HFF-Myc (cell line): ENCODE results near the gene TYW3.

ENCODE experiments used
- DNase-seq: peaks from one replicate; pipeline ENCODE4 v3.0.0-alpha.2; 2011; ENCODE audit warnings: low read depth; ENCODE audit errors: extremely low read depth
- H3K4me3 ChIP-seq: replicated peaks from 2 replicates; pipeline ENCODE4 v1.5.1; 2011; ENCODE audit warnings: low read depth, mild to moderate bottlenecking, control low read depth, low read length
- TF ChIP-seq, protein P1 (sequence below): IDR thresholded peaks from 2 replicates; pipeline ENCODE4 v1.5.1; 2012; ENCODE audit warnings: mild to moderate bottlenecking, low read depth, low read length, control low read depth; ENCODE audit errors: missing control alignments

Gene TYW3

DNA sequence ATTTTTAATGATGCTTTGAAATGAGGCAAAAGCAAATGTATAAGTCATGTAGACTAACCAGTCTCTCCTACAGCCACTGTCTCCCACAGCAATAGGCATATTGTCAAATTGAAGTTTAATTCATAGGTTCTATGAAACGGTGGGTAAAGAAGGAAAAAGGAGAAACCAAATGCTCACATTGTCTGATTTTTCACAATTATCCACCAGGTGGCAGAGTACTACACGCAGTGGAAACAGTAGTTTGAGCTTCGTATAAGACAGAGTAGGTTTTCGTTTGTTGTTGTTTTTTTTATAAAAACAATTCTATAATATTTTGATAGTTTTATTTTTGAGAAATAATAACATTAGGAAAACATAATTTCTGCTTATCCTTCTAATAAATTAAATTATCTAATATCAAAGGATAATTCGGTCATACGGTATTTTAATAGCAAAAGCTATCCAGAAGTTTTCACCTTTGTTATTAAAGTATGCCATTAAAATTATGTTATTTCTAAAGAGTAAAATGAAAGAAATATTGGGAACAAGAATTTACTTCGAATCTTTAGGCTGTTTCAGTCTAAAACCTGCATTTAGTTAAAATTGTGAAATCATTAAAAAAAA is 39.1 kb downstream of the TYW3 start:
- peak; percentile 21 for DNase-seq
- TF ChIP-seq, protein P1, sequence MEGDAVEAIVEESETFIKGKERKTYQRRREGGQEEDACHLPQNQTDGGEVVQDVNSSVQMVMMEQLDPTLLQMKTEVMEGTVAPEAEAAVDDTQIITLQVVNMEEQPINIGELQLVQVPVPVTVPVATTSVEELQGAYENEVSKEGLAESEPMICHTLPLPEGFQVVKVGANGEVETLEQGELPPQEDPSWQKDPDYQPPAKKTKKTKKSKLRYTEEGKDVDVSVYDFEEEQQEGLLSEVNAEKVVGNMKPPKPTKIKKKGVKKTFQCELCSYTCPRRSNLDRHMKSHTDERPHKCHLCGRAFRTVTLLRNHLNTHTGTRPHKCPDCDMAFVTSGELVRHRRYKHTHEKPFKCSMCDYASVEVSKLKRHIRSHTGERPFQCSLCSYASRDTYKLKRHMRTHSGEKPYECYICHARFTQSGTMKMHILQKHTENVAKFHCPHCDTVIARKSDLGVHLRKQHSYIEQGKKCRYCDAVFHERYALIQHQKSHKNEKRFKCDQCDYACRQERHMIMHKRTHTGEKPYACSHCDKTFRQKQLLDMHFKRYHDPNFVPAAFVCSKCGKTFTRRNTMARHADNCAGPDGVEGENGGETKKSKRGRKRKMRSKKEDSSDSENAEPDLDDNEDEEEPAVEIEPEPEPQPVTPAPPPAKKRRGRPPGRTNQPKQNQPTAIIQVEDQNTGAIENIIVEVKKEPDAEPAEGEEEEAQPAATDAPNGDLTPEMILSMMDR, result peak; percentile 55
- H3K4me3 ChIP-seq, result no peak overlapping the region

DNA sequence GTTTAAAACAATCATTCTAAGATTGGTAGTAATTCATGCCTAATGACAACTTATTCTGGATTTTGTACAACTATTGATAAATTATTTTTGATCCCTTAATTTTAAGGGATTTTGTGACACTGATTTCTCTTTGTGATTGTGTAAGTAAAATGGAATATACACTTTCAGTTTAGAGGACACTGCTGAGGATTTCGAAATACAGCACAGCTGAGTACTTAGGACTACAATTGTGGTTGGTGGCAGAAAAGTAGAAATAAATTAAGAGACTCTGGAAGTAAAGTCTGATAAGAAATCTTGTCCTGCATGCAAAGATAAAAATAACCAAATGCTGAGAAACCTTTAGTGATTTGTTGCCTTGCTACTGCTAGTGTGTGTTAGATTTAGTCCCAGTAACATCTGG is 40.0 kb downstream of the TYW3 start:
- H3K4me3 ChIP-seq, result no peak overlapping the region
- TF ChIP-seq, protein P1, result no peak
- DNase-seq, result no peak

DNA sequence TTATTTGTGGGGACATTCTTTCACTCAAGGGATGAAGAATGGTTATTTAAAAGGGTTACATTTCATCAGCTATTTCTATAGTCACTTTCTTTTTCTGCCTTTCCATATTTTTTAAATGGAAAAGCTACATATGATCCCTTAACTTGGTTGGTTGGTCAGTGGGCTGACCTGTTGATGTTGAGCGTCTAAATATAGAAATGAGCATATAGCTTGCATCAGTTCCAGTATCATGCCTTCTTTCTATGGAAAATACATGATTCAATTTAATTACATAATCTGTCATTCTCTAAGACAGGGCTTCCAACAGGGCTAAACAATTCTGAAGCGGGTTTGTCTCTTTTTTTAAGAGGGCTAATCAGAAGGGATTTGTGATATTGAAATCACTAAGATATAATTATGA is 40.6 kb downstream of the TYW3 start:
- DNase-seq, result no peak
- TF ChIP-seq, protein P1, result no peak
- no peak overlapping the region for H3K4me3 ChIP-seq

DNA sequence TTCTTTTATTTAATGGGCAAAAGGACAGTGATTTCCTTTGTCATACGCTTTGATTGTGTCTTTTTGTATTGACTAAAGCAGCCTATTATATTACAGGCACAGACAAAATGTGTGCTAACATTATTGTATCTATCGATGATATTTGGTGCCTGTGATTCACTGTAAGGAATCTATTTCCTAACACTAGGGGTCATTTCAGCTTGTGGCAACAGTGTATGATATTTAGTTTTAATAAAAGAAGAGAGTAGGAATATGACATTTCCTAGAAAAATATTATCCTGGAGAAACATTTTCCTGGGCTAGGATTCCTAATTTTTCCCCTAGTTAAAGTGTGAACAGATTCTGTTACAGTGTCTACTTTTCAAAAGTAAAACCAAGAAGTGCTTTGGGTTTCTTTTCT is 42.8 kb downstream of the TYW3 start:
- TF ChIP-seq, protein P1, result no peak
- H3K4me3 ChIP-seq, result no peak overlapping the region
- DNase-seq, result no peak

DNA sequence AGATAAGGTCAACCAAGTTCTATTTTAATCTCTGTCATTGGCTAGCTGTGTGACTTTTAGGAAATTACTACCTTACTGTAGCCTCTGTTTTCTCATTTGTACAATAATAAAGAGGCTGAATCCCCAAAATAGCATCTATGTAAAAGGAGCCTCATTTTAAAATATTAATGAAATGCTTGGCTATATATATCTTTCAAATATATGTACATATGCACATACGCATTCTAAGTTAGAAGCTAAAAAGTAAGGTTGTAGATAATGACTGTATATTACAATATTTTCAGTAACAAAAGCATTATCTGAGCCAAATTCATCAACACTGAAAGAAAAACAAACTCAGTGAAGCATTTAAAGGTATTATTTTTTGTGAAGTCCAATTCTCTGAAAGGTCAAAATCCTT is 44.6 kb downstream of the TYW3 start:
- TF ChIP-seq, protein P1, result no peak
- DNase-seq, result no peak
- H3K4me3 ChIP-seq, result no peak overlapping the region

DNA sequence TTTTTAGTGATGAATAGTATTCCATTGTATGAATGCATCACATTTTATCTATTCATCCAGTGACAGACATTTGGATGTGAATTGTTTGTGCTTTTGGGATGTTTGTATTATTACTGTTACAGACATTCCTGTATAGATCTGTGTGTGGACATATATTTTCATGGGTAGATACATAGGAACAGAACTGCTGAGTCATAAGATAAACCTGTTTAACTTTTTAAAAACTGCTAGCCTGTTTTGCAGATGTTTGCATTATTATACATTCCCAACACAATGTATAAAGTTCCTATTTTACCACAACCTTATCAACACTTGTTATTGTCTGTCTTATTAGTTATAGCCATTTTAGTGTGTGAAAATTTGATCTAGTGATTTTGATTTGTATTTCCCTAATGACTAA is 46.8 kb downstream of the TYW3 start:
- no peak for DNase-seq
- TF ChIP-seq, protein P1, result no peak

DNA sequence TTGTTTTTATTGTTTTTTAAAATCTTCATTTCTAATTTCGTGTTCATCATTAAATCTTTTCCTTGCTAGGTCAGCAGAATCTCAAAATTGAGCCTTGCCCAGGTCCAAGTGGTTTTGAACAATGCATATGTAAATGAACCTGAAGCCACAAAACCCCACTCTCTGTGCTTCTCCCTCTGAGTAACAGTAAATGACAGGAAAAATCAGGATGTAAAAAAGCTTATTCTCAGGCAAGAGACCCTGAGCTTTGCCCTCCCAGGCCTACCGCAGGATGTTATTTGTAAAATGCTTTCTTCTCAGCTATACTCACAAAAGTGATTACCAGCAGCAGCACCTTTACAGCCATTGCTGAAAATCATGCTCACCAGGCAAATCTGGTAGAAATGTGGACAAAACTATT is 47.6 kb downstream of the TYW3 start:
- TF ChIP-seq, protein P1, result no peak
- H3K4me3 ChIP-seq, result no peak overlapping the region
- no peak for DNase-seq

More for the DNA sequence above, 46.8 kb downstream of the TYW3 start:
- H3K4me3 ChIP-seq, result no peak overlapping the region
